Measurements from ENCODE around the gene SFI1. TPM values are rescaled to one million over a fixed set of nuclear protein-coding genes. Genes with fewer than 3 reads are reported as not detected.
"Not testable (repeated sequence)": the region's sequence is repeated elsewhere in the genome, so short reads cannot be mapped to it uniquely, and the experiment has no call there.

SFI1 gene
- total RNA-seq, 1 donor from 2014 or later, result 352 TPM

DNA sequence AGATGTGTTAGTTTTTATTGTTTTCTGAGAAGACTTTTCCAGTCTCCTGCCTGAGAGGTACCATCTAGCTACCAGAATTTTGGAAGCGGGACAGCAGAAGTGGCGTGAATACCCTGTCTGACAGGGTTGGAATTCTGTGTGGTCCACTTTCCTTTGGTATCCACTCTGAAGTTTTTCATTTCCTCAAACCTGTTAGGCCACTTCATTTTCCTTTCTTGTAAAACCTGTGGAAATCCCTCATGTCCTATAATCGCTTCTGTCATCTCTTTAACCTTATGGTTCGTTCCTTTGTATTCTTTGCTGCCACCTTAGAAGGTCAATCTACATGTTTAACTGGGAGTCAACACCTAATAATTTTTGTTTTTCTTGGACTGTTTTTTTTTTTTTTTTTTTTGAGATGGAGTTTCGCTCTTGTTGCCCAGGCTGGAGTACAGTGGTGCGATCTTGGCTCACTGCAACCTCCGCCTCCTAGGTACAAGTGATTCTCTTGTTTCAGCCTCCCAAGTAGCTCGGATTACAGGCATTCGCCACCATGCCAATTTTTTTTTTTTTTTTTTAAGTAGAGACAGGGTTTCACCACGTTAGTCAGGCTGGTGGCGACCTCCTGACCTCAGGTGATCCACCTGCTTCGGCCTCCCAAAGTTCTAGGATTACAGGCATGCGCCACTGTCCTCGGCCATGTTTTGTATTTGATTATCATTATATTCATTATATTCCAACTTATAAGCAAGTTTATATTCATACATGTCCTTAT is 7.1 kb downstream of the SFI1 start:
- Mint-ChIP-seq H3K4me1 (peaks cover 39% of the 10 kb centered on the region), H3K36me3 (ENCODE audit: low read depth) (peaks cover 69% of the 10 kb centered on the region), H3K4me3 (no peak overlapping the region), H3K27ac (no peak overlapping the region), H3K9me3 (peaks cover 5% of the 10 kb centered on the region), H3K27me3 (no peaks in the 10 kb centered on the region)
- no peak for DNase-seq
- intact Hi-C loops (cut with micrococcal nuclease), result no loop called here

DNA sequence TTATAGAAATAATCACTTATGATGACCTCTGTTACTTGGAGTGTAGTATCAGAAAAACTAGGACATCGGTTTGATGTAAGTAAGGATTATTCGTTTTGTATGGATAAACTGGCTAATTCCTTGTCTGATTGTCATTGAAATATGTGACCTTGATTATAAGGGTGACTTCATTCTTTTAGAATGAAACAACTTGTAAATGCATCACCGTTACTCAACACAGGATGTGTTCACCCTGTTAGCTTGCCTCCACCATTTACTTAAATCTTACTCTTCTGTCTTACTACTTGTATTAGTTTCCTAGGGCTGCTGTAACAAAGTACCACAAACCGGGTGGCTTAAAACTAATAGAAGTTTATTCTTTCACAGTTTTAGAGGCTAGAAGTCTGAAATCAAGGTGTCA is 7.9 kb downstream of the SFI1 start:
- peaks cover 70% of the 10 kb centered on the region for H3K36me3 Mint-ChIP-seq (ENCODE audit: low read depth)
- no peak overlapping the region for H3K4me3 Mint-ChIP-seq
- H3K27ac Mint-ChIP-seq, result peak overlapping the region; percentile 54
- no peak for DNase-seq
- no peaks in the 10 kb centered on the region for H3K27me3 Mint-ChIP-seq
- H3K4me1 Mint-ChIP-seq, result peaks cover 36% of the 10 kb centered on the region
- peaks cover 5% of the 10 kb centered on the region for H3K9me3 Mint-ChIP-seq
- intact Hi-C loops (cut with micrococcal nuclease), result no loop called here

DNA sequence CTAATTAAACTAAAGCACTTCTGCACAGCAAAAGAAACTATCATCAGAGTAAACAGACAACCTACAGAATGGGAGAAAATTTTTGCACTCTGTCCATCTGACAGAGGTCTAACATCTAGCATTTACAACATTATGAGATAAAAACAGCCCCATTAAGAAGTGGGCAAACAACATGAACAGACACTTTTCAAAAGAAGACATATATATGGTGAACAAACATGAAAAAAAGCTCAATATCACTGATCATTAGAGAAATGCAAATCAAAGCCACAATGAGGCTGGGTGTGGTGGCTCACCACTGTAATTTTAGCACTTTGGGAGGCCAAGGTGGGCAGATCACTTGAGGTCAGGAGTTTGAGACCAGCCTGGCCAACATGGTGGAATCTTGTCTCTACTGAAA is 11.2 kb downstream of the SFI1 start:
- intact Hi-C loops (cut with micrococcal nuclease); DNase-seq; H3K27me3 Mint-ChIP-seq; H3K4me3 Mint-ChIP-seq; H3K9me3 Mint-ChIP-seq: not testable (repeated sequence)
- Mint-ChIP-seq H3K4me1 (peaks cover 30% of the 10 kb centered on the region), H3K36me3 (ENCODE audit: low read depth) (peaks cover 66% of the 10 kb centered on the region), H3K27ac (peak overlapping the region; percentile 45)

DNA sequence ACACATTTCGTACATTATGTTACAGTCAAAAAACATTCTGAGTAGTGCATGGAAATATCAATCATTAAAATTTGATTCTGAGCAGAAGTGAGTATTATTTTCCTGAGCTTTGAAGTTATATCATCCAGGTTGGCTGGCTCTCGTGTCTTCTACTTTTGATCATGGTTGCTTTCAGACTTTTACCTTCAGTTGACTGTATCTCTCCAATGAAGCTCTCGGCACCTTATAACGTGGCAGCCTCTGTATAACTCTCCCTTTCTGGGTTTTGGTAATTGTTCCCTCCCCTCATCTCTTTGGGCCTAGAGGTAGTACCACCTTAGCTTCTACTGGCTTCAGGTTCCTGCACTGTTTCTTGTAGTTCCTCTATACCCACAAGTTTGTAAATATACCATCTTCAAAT is 12.2 kb downstream of the SFI1 start:
- DNase-seq, result no peak
- peaks cover 66% of the 10 kb centered on the region for H3K36me3 Mint-ChIP-seq (ENCODE audit: low read depth)
- no peaks in the 10 kb centered on the region for H3K27me3 Mint-ChIP-seq
- no peak overlapping the region for H3K27ac Mint-ChIP-seq
- peaks cover 5% of the 10 kb centered on the region for H3K9me3 Mint-ChIP-seq
- H3K4me1 Mint-ChIP-seq, result peaks cover 28% of the 10 kb centered on the region
- H3K4me3 Mint-ChIP-seq, result no peak overlapping the region
- intact Hi-C loops (cut with micrococcal nuclease), result no loop called here

DNA sequence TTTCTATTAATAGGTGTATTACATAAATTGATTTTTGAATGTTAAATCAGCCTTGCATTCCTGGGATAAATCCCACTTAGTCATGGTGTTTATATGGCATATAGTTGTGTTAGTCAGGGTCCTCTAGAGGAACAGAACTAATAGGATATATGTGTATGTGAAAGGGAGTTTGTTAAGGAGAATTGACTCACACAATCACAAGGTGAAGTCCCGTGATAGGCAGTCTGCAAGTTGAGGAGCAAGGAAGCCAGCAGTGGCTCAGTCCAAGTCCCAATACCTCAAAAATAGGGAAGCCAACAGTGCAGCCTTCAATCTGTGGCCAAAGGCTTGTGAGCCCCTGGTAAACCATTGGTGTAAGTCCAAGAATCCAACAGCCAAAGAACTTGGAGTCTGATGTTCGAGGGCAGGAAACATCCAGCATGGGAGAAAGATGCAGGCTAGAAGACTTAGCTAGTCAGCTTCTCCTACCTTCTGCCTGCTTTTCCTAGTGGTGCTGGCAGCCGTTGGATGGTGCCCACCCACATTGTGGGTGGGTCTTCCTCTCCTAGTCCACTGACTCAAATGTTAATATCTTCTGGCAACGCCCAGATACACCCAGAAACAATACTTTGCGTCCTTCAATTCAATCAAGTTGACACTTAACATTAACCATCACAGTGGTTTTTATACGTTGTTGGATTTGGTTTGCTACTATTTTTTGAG is 12.9 kb downstream of the SFI1 start:
- H3K36me3 Mint-ChIP-seq (ENCODE audit: low read depth), result peaks cover 63% of the 10 kb centered on the region
- no peak for DNase-seq
- intact Hi-C loops (cut with micrococcal nuclease), result no loop called here
- no peak overlapping the region for H3K4me3 Mint-ChIP-seq
- H3K27me3 Mint-ChIP-seq, result no peaks in the 10 kb centered on the region
- no peak overlapping the region for H3K27ac Mint-ChIP-seq
- H3K9me3 Mint-ChIP-seq, result peaks cover 5% of the 10 kb centered on the region
- peaks cover 25% of the 10 kb centered on the region for H3K4me1 Mint-ChIP-seq

DNA sequence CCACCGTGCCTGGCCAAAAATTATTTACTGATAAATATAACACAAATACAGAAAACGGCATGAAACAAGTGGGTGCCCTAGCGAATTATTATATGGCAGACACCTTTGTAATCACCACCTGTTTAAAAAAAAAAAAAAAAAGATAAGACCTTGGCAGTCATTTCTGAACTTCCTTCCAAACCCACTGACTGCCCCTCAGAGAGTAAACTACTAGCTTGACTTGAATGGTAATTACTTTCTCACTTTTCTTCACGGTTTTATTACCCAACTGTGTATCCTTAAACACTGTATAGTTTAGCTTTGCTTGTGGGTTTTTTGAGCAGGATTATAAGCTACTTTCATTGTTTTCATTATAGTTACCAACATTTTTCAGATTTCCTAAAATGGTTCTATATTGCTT is 23.7 kb downstream of the SFI1 start:
- H3K27ac Mint-ChIP-seq, result peak overlapping the region; percentile 68
- peaks cover 2% of the 10 kb centered on the region for H3K9me3 Mint-ChIP-seq
- H3K36me3 Mint-ChIP-seq (ENCODE audit: low read depth), result peaks cover 61% of the 10 kb centered on the region
- H3K4me1 Mint-ChIP-seq, result peaks cover 34% of the 10 kb centered on the region
- H3K27me3 Mint-ChIP-seq, result no peaks in the 10 kb centered on the region
- no peak for DNase-seq
- no peak overlapping the region for H3K4me3 Mint-ChIP-seq
- intact Hi-C loops (cut with micrococcal nuclease), result no loop called here

DNA sequence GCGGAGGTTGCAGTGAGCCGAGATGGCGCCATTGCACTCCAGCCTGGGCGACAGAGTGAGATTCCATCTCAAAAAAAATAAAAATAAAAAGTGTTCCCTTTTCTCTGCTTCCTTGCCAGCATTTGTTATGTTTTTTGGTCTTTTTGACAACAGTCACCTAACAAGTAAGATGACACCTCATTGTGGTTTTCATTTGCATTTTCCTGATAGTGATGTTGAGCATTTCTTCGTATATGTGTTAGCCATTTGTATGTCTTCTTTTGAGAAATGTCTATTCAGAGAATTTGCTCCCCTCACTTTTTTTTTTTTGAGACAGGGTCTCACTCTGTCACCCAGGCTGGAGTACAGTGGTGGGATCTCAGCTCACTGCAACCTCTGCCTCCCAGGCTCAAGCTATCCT is 27.8 kb downstream of the SFI1 start:
- DNase-seq; intact Hi-C loops (cut with micrococcal nuclease); H3K27me3 Mint-ChIP-seq: not testable (repeated sequence)
- H3K36me3 Mint-ChIP-seq (ENCODE audit: low read depth), result peaks cover 68% of the 10 kb centered on the region
- H3K4me3 Mint-ChIP-seq, result peak overlapping the region; percentile 71
- H3K9me3 Mint-ChIP-seq, result peaks cover 16% of the 10 kb centered on the region
- peaks cover 46% of the 10 kb centered on the region for H3K4me1 Mint-ChIP-seq
- H3K27ac Mint-ChIP-seq, result peak overlapping the region; percentile 96

DNA sequence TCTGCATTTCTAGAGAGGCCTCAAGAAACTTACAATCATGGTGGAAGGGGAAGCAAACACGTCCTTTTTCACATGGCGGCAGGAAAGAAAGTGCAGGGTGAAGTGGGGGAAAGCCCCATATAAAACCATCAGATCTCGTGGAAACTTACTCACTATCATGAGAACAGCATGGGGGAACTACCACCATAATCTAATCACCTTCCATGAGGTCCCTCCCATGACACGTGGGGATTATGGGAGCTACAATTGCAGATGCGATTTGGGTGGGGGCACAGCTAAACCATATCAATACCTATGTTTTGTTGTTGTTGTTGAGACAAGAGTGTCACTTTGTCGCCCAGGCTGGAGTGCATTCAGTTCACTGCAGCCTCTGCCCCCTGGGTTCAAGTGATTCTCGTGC is 29.9 kb downstream of the SFI1 start:
- Mint-ChIP-seq H3K4me3 (peak overlapping the region; percentile 64), H3K4me1 (peaks cover 47% of the 10 kb centered on the region), H3K36me3 (ENCODE audit: low read depth) (peaks cover 76% of the 10 kb centered on the region), H3K27ac (peak overlapping the region; percentile 96), H3K9me3 (peaks cover 16% of the 10 kb centered on the region), H3K27me3 (no peaks in the 10 kb centered on the region)
- intact Hi-C loops (cut with micrococcal nuclease), result loop anchor here (1.0 kb wide), 3 partner anchors 11 to 37 kb away; partner anchors contain the start of genes EIF4ENIF1 and SFI1
- peak; percentile 73 for DNase-seq

DNA sequence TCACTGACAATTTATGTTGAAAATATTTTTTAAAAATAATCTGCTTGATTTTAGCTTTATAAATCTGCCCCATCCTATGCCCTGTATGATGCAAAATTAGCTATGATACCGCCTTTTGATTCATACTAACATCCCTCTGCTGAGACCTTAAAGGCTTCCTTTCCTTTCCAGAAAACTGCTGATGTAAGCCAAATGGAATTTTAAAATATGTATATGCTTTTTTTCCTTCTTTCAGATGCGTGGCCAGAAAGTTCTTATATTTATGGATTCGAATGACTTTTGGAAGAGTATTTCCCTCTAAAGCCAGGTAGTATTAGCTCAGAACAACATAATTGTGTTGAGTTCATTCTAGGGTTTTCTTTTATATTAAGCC is 34.5 kb downstream of the SFI1 start:
- no peak for DNase-seq

DNA sequence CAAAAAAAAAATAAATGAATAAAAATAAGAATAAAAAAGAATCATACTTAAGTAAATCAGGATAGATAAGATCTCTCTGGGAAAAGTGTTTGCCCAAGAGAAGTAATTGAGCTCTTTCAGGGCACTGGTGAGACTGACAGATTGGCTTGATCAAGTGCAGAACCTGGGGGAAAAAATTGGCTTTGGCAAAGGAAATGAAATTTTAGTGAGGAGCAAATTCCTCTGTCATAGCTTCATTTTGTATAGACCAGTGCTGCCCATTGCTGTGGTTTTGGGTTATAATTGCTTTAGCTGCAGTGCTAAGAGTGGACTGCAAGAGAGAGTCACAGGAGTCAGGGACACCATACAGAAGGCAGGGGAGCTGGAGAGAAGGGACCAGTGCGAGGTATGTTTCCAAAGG is 35.7 kb downstream of the SFI1 start:
- peaks cover 67% of the 10 kb centered on the region for H3K36me3 Mint-ChIP-seq (ENCODE audit: low read depth)
- H3K9me3 Mint-ChIP-seq, result no peaks in the 10 kb centered on the region

More for the DNA sequence above, 34.5 kb downstream of the SFI1 start:
- intact Hi-C loops (cut with micrococcal nuclease), result no loop called here
- Mint-ChIP-seq H3K36me3 (ENCODE audit: low read depth) (peaks cover 74% of the 10 kb centered on the region), H3K9me3 (peaks cover 7% of the 10 kb centered on the region), H3K4me3 (no peak overlapping the region), H3K27ac (peak overlapping the region; percentile 86), H3K27me3 (no peaks in the 10 kb centered on the region), H3K4me1 (peaks cover 48% of the 10 kb centered on the region)

DNA sequence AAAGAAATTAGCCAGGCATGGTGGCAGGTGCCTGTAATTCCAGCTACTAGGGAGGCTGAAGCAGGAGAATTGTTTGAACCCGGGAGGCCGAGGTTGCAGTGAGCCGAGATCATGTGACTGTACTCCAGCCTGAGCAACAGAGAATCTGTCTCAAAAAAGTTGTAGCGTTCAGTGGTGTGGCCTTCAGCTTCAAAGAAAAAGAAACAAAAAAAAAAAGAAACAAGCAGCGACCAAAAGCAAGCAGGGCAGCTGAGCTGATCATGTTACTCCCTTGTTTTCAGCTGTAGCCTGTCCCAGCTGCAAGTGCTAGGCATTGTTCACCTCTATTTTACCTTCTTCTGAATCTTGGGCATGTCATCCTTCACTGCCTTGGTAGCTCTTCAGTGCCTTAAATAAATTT is 37.0 kb downstream of the SFI1 start:
- Mint-ChIP-seq H3K27ac (peak overlapping the region; percentile 83), H3K4me1 (peaks cover 50% of the 10 kb centered on the region), H3K27me3 (no peaks in the 10 kb centered on the region), H3K9me3 (no peaks in the 10 kb centered on the region), H3K36me3 (ENCODE audit: low read depth) (peaks cover 68% of the 10 kb centered on the region), H3K4me3 (no peak overlapping the region)
- intact Hi-C loops (cut with micrococcal nuclease), result no loop called here
- peak; percentile 64 for DNase-seq

More for the DNA sequence above, 35.7 kb downstream of the SFI1 start:
- H3K4me3 Mint-ChIP-seq, result no peak overlapping the region
- peak overlapping the region; percentile 83 for H3K27ac Mint-ChIP-seq
- intact Hi-C loops (cut with micrococcal nuclease), result no loop called here
- no peak for DNase-seq
- H3K4me1 Mint-ChIP-seq, result peaks cover 44% of the 10 kb centered on the region
- H3K27me3 Mint-ChIP-seq, result no peaks in the 10 kb centered on the region

DNA sequence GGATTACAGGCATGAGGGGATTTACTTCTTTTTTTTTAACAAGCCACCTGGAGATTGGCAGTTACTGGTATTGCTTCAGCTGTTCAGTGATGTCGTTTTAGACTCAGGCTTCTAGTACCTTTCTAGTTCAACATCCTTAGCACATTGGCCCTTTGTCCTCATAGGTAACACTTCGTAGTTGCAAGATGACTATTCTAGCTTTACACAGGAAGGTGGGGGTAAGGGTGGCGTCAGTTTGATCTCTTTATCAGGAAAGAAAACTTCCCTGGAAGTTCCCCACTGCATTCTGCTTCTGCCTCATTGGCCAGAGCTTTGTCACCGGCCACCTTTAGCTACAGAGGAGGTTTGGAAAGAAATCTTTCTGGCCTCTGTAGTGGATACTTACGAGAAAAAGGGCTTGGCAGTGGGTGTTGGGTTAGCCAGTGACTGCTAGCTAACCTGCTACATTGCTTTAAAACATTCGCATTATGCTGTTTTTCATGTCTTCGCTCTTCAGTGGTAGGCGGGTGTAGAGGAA is 40.7 kb downstream of the SFI1 start:
- Mint-ChIP-seq H3K27me3 (no peaks in the 10 kb centered on the region), H3K36me3 (ENCODE audit: low read depth) (peaks cover 61% of the 10 kb centered on the region), H3K4me3 (peak overlapping the region; percentile 76), H3K9me3 (peaks cover 4% of the 10 kb centered on the region), H3K4me1 (peaks cover 54% of the 10 kb centered on the region), H3K27ac (peak overlapping the region; percentile 99)
- intact Hi-C loops (cut with micrococcal nuclease), result loop anchor here (1.0 to 5.0 kb wide), 7 partner anchors 10 to 245 kb away; partner anchors contain the start of genes PIK3IP1 and SFI1
- peak; percentile 84 for DNase-seq

DNA sequence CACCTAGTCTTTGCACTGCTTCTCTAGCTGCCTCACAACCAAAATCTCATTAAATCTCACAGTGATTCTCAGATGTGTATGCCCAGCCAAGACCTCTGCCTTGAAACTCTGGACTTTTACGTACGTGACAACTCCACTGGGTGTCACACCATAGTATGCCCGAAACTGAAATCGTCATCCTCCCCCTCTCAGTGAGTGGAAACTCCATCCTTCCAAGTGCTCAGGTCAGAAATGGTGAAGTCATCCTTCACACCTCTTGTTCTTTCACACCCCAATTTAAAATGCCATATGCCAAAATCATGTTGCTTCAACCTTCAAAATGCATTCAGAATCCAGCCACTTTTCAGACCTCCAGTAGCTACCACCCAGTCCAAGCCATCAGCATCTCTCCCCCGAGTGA is 42.5 kb downstream of the SFI1 start:
- Mint-ChIP-seq H3K27me3 (no peaks in the 10 kb centered on the region), H3K36me3 (ENCODE audit: low read depth) (peaks cover 51% of the 10 kb centered on the region), H3K4me3 (peak overlapping the region; percentile 78), H3K4me1 (peaks cover 39% of the 10 kb centered on the region), H3K9me3 (peaks cover 4% of the 10 kb centered on the region), H3K27ac (peak overlapping the region; percentile 99)
- peak; percentile 76 for DNase-seq
- intact Hi-C loops (cut with micrococcal nuclease), result loop anchor here (5.0 kb wide), 2 partner anchors 43 to 247 kb away; partner anchors contain the start of gene PIK3IP1

DNA sequence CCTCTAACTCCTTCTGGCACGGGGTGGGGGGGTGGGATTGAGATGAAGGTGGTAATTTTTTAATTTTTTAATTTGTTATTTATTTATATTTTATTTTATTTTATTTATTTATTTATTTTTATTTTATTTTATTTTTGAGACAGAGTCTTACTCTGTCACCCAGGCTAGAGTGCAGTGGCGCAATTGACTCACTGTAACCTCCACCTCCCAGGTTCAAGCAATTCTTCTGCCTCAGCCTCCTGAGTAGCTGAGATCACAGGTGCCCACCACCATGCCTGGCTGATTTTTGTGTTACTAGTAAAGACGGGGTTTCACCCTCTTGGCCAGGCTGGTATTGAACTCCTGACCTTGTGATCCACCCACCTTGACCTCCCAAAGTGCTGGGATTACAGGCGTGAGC is 43.8 kb downstream of the SFI1 start:
- H3K27me3 Mint-ChIP-seq; intact Hi-C loops (cut with micrococcal nuclease); H3K9me3 Mint-ChIP-seq; H3K4me3 Mint-ChIP-seq; DNase-seq: not testable (repeated sequence)
- Mint-ChIP-seq H3K4me1 (peaks cover 33% of the 10 kb centered on the region), H3K27ac (peak overlapping the region; percentile 83), H3K36me3 (ENCODE audit: low read depth) (peaks cover 47% of the 10 kb centered on the region)
